Epithelial cell of esophagus (primary cell): ENCODE measurements around the gene SGF29.
"Not testable (repeated sequence)": the region's sequence is repeated elsewhere in the genome, so short reads cannot be mapped to it uniquely, and the experiment has no call there.

ENCODE experiments used
- DNase-seq: peaks from one replicate; pipeline ENCODE4 v3.0.0; 2010; ENCODE audit warnings: low read depth
- H3K4me3 ChIP-seq: 2 replicates; pipeline ENCODE4 v1.5.1; 2011; ENCODE audit warnings: mild to moderate bottlenecking, low read length, control low read depth
- TF ChIP-seq, protein P1 (sequence below): IDR thresholded peaks from 2 replicates; pipeline ENCODE4 v1.5.1; 2011; ENCODE audit warnings: low read depth, mild to moderate bottlenecking, low read length, control low read depth, inconsistent platforms; ENCODE audit not compliant: insufficient read depth; ENCODE audit errors: missing control alignments

Gene SGF29

GRCh38 chr16:28615486-28616223 lies 61.9 kb downstream of the SGF29 start:
- TF ChIP-seq, protein P1, sequence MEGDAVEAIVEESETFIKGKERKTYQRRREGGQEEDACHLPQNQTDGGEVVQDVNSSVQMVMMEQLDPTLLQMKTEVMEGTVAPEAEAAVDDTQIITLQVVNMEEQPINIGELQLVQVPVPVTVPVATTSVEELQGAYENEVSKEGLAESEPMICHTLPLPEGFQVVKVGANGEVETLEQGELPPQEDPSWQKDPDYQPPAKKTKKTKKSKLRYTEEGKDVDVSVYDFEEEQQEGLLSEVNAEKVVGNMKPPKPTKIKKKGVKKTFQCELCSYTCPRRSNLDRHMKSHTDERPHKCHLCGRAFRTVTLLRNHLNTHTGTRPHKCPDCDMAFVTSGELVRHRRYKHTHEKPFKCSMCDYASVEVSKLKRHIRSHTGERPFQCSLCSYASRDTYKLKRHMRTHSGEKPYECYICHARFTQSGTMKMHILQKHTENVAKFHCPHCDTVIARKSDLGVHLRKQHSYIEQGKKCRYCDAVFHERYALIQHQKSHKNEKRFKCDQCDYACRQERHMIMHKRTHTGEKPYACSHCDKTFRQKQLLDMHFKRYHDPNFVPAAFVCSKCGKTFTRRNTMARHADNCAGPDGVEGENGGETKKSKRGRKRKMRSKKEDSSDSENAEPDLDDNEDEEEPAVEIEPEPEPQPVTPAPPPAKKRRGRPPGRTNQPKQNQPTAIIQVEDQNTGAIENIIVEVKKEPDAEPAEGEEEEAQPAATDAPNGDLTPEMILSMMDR: peak; percentile 58
- not testable (repeated sequence) for H3K4me3 ChIP-seq
- peak; percentile 28 for DNase-seq

- H3K4me3 ChIP-seq, DNase-seq: not testable (repeated sequence)
These were observed 62.5 kb downstream of the SGF29 start for GRCh38 chr16:28616224-28616577.

- TF ChIP-seq, protein P1: no peak
- no peak overlapping the region for H3K4me3 ChIP-seq
- no peak for DNase-seq
These were observed 62.9 kb downstream of the SGF29 start for GRCh38 chr16:28616636-28617035.

- TF ChIP-seq, protein P1: no peak
- no peak overlapping the region for H3K4me3 ChIP-seq
- peak; percentile 62 for DNase-seq
These were observed 64.2 kb downstream of the SGF29 start for GRCh38 chr16:28617874-28618273.

DNA sequence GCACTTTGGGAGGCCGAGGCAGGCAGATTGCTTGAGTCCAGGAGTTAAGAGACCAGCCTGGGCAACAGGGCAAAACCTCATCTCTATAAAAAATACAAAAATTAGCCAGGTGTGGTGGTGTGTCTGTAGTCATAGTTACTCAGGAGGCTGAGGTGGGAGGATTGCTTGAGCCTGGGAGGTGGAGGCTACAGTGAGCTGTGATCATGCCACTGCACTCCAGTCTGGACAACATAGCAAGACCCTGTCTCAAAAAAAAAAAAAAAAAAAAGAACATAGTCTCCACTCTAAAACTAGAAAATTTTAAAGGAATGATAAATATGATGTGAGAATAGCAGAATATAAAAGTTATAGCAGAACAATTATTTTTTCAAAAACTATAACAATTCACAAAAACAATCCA lies 66.6 kb downstream of the SGF29 start:
- not testable (repeated sequence) for DNase-seq, H3K4me3 ChIP-seq

DNA sequence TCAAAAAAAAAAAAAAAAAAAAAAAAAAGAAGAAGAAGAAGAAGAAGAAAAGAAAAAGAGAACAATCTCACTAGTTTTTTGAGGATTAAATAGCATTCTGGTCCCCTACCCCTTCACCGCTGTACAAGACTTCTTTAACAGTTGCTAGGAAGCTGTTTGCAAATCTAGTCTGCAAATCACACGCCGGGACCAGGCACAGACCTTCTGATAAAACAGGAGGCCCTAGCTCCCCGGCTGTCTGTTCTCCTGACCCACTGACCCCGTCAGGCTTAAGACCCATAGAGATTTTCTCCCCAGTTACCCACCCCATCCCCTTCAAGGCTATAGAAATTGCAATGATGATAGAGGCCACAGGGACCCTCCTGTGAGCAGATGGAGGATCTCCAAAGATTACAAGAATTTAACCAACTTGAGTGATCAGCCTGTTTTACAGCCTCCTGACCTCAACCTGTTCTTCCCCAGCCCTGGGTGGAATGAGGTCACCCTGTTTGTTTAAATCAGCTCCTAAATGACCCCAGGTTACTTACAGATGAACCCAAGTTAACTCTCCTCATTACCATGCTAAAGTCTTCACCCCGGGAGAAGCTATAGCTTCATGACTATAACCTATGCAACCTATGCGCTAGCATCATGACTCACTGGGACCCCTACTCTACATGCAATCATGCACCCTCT lies 67.9 kb downstream of the SGF29 start:
- H3K4me3 ChIP-seq: peak overlapping the region; percentile 2
- DNase-seq: no peak
- TF ChIP-seq, protein P1: no peak

GRCh38 chr16:28622532-28623171 lies 68.9 kb downstream of the SGF29 start:
- DNase-seq: not testable (repeated sequence)
- peak overlapping the region; percentile 45 for H3K4me3 ChIP-seq

- DNase-seq: peak; percentile 63
- TF ChIP-seq, protein P1: no peak
- H3K4me3 ChIP-seq: peak overlapping the region; percentile 45
These were observed 69.5 kb downstream of the SGF29 start for GRCh38 chr16:28623172-28623711.

- DNase-seq, H3K4me3 ChIP-seq: not testable (repeated sequence)
These were observed 77.2 kb downstream of the SGF29 start for GRCh38 chr16:28630905-28631304.

DNA sequence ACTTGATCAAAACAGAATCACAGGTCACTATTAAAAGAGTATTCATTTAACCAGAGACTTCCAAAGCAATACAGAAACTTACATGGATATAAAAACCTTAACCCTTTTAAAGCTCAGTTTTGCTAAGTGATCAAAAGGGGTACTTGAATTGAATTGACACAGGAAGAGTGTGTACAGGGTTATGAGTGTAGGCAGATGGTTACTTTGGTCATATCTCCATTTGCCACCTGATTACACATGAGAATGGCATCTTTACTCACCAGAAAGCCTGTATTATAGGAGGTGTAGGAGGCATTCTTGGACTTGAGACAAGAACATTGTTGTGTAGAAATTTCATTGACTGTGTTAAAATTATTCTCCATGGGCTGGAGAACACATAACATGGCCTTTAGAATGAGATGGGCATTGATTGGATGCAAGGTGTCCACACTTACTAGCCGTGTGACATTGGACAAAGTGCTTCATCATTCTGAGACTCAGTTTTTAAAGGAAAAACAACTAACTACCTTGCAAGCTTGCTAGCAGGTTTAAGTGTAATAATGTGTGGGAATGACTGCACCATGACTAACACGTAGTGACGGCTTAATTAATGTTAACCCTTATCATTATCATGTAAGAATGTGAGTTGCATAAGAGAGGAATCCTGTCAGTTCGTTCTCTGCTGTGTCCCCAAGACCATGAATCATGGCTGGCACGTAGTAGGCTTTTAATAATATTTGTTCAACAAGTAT lies 82.5 kb downstream of the SGF29 start:
- not testable (repeated sequence) for H3K4me3 ChIP-seq
- peak; percentile 92 for DNase-seq

DNA sequence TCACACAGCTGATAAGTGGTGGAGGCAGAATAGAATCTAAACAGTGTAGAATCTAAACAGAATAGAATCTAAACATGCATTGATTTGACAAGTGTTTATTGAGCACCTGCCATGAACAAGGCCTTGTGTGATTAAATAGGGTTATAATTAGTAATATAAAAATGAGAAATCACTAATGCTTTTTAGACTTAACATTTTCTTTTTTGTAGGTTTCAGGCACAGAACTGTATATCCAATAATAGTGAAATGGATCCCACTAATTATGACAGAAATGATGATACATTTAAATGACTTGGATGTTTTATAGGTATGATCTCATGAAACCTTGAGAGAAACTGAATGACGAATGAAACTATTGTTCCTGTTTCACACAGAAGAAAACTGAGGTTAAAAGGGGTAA lies 84.0 kb downstream of the SGF29 start, which contains the start of gene NPIPB8:
Gene NPIPB8 (plus strand): TSS at position 301 of the 400 bp plus-strand sequence. CDS start 296 bp downstream, outside the sequence.
- H3K4me3 ChIP-seq: not testable (repeated sequence)

GRCh38 chr16:28638359-28638758 lies 84.6 kb downstream of the SGF29 start:
- DNase-seq: peak; percentile 78
- H3K4me3 ChIP-seq: not testable (repeated sequence)

More for the DNA sequence above, 84.0 kb downstream of the SGF29 start, which contains the start of gene NPIPB8:
- DNase-seq: not testable (repeated sequence)
